Brain microvascular endothelial cell (primary cell): ENCODE measurements around the gene IDS.
"Not testable (repeated sequence)": the region's sequence is repeated elsewhere in the genome, so short reads cannot be mapped to it uniquely, and the experiment has no call there.

Experiments
- DNase-seq: peaks from one replicate; pipeline ENCODE4 v3.0.0-alpha.2; 2020
- H3K27ac ChIP-seq: fragments of 250-450 bp; sonication (Bioruptor Pico); 2 replicates; pipeline ENCODE4 v1.5.1; 2020; ENCODE audit warnings: mild to moderate bottlenecking, moderate library complexity
- H3K27me3 ChIP-seq: fragments of 250-450 bp; sonication (Bioruptor Pico); replicated peaks from 2 replicates; pipeline ENCODE4 v1.5.1; 2020; ENCODE audit warnings: mild to moderate bottlenecking
- H3K36me3 ChIP-seq: fragments of 250-450 bp; sonication (Bioruptor Pico); replicated peaks from 2 replicates; pipeline ENCODE4 v1.5.1; 2020; ENCODE audit warnings: mild to moderate bottlenecking
- H3K4me3 ChIP-seq: 2 replicates; pipeline ENCODE4 v1.5.1; 2011; ENCODE audit warnings: low read depth, mild to moderate bottlenecking, control low read depth, low read length, moderate library complexity
- CTCF ChIP-seq: IDR thresholded peaks from 2 replicates; pipeline ENCODE4 v1.5.1; 2011; ENCODE audit warnings: low read depth, mild to moderate bottlenecking, moderate library complexity, low read length, control low read depth, inconsistent platforms; ENCODE audit errors: missing control alignments
- in situ Hi-C: cut with HindIII; loops from 2 replicates; pipeline ENCODE4 v1.10.0; 2017; ENCODE audit warnings: low sequenced_read_pairs, low pct_ligation_motif_present

The IDS gene

GRCh38 chrX:149505671-149506070 is 565 bp upstream of the IDS start:
- H3K27me3 ChIP-seq: no peaks in the 10 kb centered on the region
- H3K4me3 ChIP-seq: no peak overlapping the region
- DNase-seq: no peak
- H3K36me3 ChIP-seq: peaks cover 4% of the 10 kb centered on the region
- TF ChIP-seq CTCF: no peak
- H3K27ac ChIP-seq: no peak overlapping the region
- in situ Hi-C loops: no loop called here

- peaks cover 4% of the 10 kb centered on the region for H3K36me3 ChIP-seq
- H3K27me3 ChIP-seq: no peaks in the 10 kb centered on the region
- peak; percentile 47 for TF ChIP-seq CTCF
- H3K27ac ChIP-seq: peak overlapping the region; percentile 89
- peak overlapping the region; percentile 69 for H3K4me3 ChIP-seq
- DNase-seq: no peak
- in situ Hi-C loops: no loop called here
Measured at GRCh38 chrX:149504226-149504914, 736 bp downstream of the IDS start.

- Histone ChIP-seq H3K27ac (peak overlapping the region; percentile 89), H3K4me3 (peak overlapping the region; percentile 9)
- H3K27me3 ChIP-seq, in situ Hi-C loops, H3K36me3 ChIP-seq: not testable (repeated sequence)
- DNase-seq: peak; percentile 82
Measured at GRCh38 chrX:149503446-149503845, 1.7 kb downstream of the IDS start.

GRCh38 chrX:149502923-149503322 is 2.2 kb downstream of the IDS start:
- in situ Hi-C loops: not testable (repeated sequence)

GRCh38 chrX:149499766-149500165 is 5.3 kb downstream of the IDS start:
- H3K4me3 ChIP-seq: no peak overlapping the region
- no peak overlapping the region for H3K27ac ChIP-seq
- H3K27me3 ChIP-seq: no peaks in the 10 kb centered on the region
- peaks cover 15% of the 10 kb centered on the region for H3K36me3 ChIP-seq
- no peak for DNase-seq
- no peak for TF ChIP-seq CTCF
- in situ Hi-C loops: no loop called here

More at GRCh38 chrX:149502923-149503322, 2.2 kb downstream of the IDS start:
- H3K36me3 ChIP-seq, H3K27me3 ChIP-seq, H3K4me3 ChIP-seq, DNase-seq: not testable (repeated sequence)
- peak overlapping the region; percentile 42 for H3K27ac ChIP-seq

GRCh38 chrX:149498767-149499166 is 6.3 kb downstream of the IDS start:
- Histone ChIP-seq H3K27ac (no peak overlapping the region), H3K4me3 (no peak overlapping the region), H3K27me3 (no peaks in the 10 kb centered on the region), H3K36me3 (peaks cover 16% of the 10 kb centered on the region)
- no peak for DNase-seq
- no peak for TF ChIP-seq CTCF
- in situ Hi-C loops: no loop called here

- DNase-seq: peak; percentile 33
- no peak overlapping the region for H3K27ac ChIP-seq
- TF ChIP-seq CTCF: no peak
- in situ Hi-C loops: no loop called here
- no peak overlapping the region for H3K4me3 ChIP-seq
- H3K36me3 ChIP-seq: peaks cover 16% of the 10 kb centered on the region
- no peaks in the 10 kb centered on the region for H3K27me3 ChIP-seq
Measured at GRCh38 chrX:149497626-149498025, 7.5 kb downstream of the IDS start.
